ENCODE results near the gene SLIT3. TPM values are rescaled to one million over a fixed set of nuclear protein-coding genes. Genes with fewer than 3 reads are reported as not detected.

Gene SLIT3
- total and polyA plus RNA-seq, 2 experiments from 2014 or later = 0.59 to 0.71 TPM

GRCh38 chr5:169063316-169063953 lies 237.5 kb downstream of the SLIT3 start (continued):
- no peak for TF ChIP-seq ZNF462 (CRISPR knock-in tag; IDR thresholded peaks at IDR 0.05)
- TF ChIP-seq EZH2 (IDR thresholded peaks at IDR 0.05; ENCODE audit: low read depth, unreplicated experiment) = no peak
- TF ChIP-seq EZH2phosphoT487 (IDR thresholded peaks at IDR 0.05; ENCODE audit: unreplicated experiment) = no peak
- TF ChIP-seq, protein P1, sequence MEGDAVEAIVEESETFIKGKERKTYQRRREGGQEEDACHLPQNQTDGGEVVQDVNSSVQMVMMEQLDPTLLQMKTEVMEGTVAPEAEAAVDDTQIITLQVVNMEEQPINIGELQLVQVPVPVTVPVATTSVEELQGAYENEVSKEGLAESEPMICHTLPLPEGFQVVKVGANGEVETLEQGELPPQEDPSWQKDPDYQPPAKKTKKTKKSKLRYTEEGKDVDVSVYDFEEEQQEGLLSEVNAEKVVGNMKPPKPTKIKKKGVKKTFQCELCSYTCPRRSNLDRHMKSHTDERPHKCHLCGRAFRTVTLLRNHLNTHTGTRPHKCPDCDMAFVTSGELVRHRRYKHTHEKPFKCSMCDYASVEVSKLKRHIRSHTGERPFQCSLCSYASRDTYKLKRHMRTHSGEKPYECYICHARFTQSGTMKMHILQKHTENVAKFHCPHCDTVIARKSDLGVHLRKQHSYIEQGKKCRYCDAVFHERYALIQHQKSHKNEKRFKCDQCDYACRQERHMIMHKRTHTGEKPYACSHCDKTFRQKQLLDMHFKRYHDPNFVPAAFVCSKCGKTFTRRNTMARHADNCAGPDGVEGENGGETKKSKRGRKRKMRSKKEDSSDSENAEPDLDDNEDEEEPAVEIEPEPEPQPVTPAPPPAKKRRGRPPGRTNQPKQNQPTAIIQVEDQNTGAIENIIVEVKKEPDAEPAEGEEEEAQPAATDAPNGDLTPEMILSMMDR (conservative IDR thresholded peaks at IDR 0.05; ENCODE audit: low read depth in 2 of 2) = no peak

- no peaks in the 10 kb centered on the region for H3K27me3 ChIP-seq (ENCODE audit: insufficient read depth)
- H3K4me2 ChIP-seq = no peak overlapping the region
- no peak overlapping the region for H3K4me3 ChIP-seq
- H3K79me2 ChIP-seq (replicated peaks; ENCODE audit: insufficient read depth) = no peaks in the 10 kb centered on the region
- H3K4me1 Mint-ChIP-seq = peaks cover 52% of the 10 kb centered on the region
- H3K27ac ChIP-seq (ENCODE audit: low read depth) = no peak overlapping the region
- H3K36me3 Mint-ChIP-seq (ENCODE audit: low read depth) = no peaks in the 10 kb centered on the region
- H3K4me1 ChIP-seq (ENCODE audit: insufficient read depth) = peaks cover 46% of the 10 kb centered on the region
- no peak for DNase-seq (ENCODE audit: low spot score)
- H3K9me2 ChIP-seq (ENCODE audit: insufficient read depth) = peaks cover 7% of the 10 kb centered on the region; the same call in 1 of the 2 replicates
- H3K4me3 Mint-ChIP-seq = no peak overlapping the region
- no peak overlapping the region for H2AFZ ChIP-seq
- no peaks in the 10 kb centered on the region for H4K20me1 ChIP-seq (replicated peaks; ENCODE audit: insufficient read depth)
- no peaks in the 10 kb centered on the region for H3K9me3 Mint-ChIP-seq
- peaks cover 2% of the 10 kb centered on the region for H3K27me3 Mint-ChIP-seq (ENCODE audit: insufficient read depth, low read depth, poor library complexity)
- no peaks in the 10 kb centered on the region for H3F3A ChIP-seq (replicated peaks; ENCODE audit: low read depth)
- ATAC-seq = no peak
- no peak overlapping the region for H3K27ac Mint-ChIP-seq
- H3K36me3 ChIP-seq (ENCODE audit: insufficient read depth) = no peaks in the 10 kb centered on the region
- no peak for TF ChIP-seq EZH2 (IDR thresholded peaks at IDR 0.05; ENCODE audit: low read depth, unreplicated experiment)
- TF ChIP-seq ZNF462 (CRISPR knock-in tag; IDR thresholded peaks at IDR 0.05) = no peak
- TF ChIP-seq, protein P2, sequence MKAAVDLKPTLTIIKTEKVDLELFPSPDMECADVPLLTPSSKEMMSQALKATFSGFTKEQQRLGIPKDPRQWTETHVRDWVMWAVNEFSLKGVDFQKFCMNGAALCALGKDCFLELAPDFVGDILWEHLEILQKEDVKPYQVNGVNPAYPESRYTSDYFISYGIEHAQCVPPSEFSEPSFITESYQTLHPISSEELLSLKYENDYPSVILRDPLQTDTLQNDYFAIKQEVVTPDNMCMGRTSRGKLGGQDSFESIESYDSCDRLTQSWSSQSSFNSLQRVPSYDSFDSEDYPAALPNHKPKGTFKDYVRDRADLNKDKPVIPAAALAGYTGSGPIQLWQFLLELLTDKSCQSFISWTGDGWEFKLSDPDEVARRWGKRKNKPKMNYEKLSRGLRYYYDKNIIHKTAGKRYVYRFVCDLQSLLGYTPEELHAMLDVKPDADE (IDR thresholded peaks at IDR 0.05) = no peak
Observed at GRCh38 chr5:169062690-169063089, 238.2 kb downstream of the SLIT3 start.

All from GM23338 (cell line).